Activated naive CD8-positive, alpha-beta T cell treated with anti-CD3 and anti-CD28 coated beads for 36 hours (primary cell): ENCODE results near the gene SOX13. TPM values are rescaled to one million over a fixed set of nuclear protein-coding genes. Genes with fewer than 3 reads are reported as not detected.

Experiments
- DNase-seq: peaks from one replicate; pipeline ENCODE4 v3.0.0; 2021
- H3K27ac Mint-ChIP-seq: one replicate; pipeline ENCODE4 v1.8.0; 2022; ENCODE audit warnings: mild to moderate bottlenecking, moderate library complexity, mixed read lengths
- H3K27me3 Mint-ChIP-seq: one replicate; pipeline ENCODE4 v1.8.0; 2022; ENCODE audit warnings: mild to moderate bottlenecking, mixed read lengths
- H3K36me3 Mint-ChIP-seq: one replicate; pipeline ENCODE4 v1.8.0; 2021; ENCODE audit warnings: mild to moderate bottlenecking, mixed read lengths
- H3K4me1 Mint-ChIP-seq: one replicate; pipeline ENCODE4 v1.8.0; 2021; ENCODE audit warnings: mixed read lengths
- H3K4me3 Mint-ChIP-seq: one replicate; pipeline ENCODE4 v1.8.0; 2022; ENCODE audit warnings: mild to moderate bottlenecking, moderate library complexity, mixed read lengths
- H3K9me3 Mint-ChIP-seq: one replicate; pipeline ENCODE4 v1.8.0; 2022; ENCODE audit warnings: mixed read lengths
- total RNA-seq, 2 experiments: library from RNA; stranded (reverse); gene quantifications; one replicate each; pipeline ENCODE4 v1.2.3, GENCODE V29; 2021

Gene SOX13
- total RNA-seq, 2 experiments from 2014 or later, result not detected

GRCh38 chr1:204153667-204154066 lies 80.8 kb downstream of the SOX13 start:
- H3K27me3 Mint-ChIP-seq, result peaks cover 5% of the 10 kb centered on the region
- H3K27ac Mint-ChIP-seq, result no peak overlapping the region
- no peaks in the 10 kb centered on the region for H3K36me3 Mint-ChIP-seq
- no peak overlapping the region for H3K4me3 Mint-ChIP-seq
- no peak for DNase-seq
- H3K9me3 Mint-ChIP-seq, result no peaks in the 10 kb centered on the region
- H3K4me1 Mint-ChIP-seq, result no peaks in the 10 kb centered on the region

- DNase-seq, result no peak
- Mint-ChIP-seq H3K27ac (no peak overlapping the region), H3K36me3 (no peaks in the 10 kb centered on the region), H3K27me3 (peaks cover 5% of the 10 kb centered on the region), H3K4me1 (no peaks in the 10 kb centered on the region), H3K4me3 (no peak overlapping the region), H3K9me3 (no peaks in the 10 kb centered on the region)
These were observed 81.8 kb downstream of the SOX13 start for GRCh38 chr1:204154568-204155255.

DNA sequence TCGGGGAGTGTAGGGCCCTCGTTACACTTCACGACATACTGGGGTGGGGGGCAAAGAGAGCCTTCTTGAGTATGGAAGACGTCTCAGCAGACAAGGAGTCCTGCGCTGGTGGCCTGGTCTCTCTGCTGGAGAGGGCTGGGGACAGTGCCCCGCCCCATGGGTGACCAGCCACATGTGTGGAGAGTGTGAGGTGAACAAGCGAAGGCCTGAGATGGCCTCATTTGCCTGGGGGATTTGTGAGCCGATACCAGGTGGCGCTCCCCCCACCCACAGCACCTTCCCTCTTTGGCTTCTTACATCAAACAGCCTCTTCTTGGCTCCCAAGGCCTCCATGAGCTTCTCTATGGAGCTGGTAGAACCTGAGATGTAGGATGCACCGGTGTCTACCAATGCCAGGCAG lies 83.0 kb downstream of the SOX13 start:
- Mint-ChIP-seq H3K4me1 (no peaks in the 10 kb centered on the region), H3K36me3 (no peaks in the 10 kb centered on the region), H3K27ac (no peak overlapping the region), H3K9me3 (no peaks in the 10 kb centered on the region), H3K27me3 (no peaks in the 10 kb centered on the region), H3K4me3 (no peak overlapping the region)
- DNase-seq, result no peak

- peaks cover 3% of the 10 kb centered on the region for H3K27me3 Mint-ChIP-seq
- H3K27ac Mint-ChIP-seq, result no peak overlapping the region
- peaks cover 2% of the 10 kb centered on the region for H3K4me1 Mint-ChIP-seq
- no peak for DNase-seq
- no peaks in the 10 kb centered on the region for H3K9me3 Mint-ChIP-seq
- H3K4me3 Mint-ChIP-seq, result no peak overlapping the region
- no peaks in the 10 kb centered on the region for H3K36me3 Mint-ChIP-seq
These were observed 85.0 kb downstream of the SOX13 start for GRCh38 chr1:204157962-204158361.

DNA sequence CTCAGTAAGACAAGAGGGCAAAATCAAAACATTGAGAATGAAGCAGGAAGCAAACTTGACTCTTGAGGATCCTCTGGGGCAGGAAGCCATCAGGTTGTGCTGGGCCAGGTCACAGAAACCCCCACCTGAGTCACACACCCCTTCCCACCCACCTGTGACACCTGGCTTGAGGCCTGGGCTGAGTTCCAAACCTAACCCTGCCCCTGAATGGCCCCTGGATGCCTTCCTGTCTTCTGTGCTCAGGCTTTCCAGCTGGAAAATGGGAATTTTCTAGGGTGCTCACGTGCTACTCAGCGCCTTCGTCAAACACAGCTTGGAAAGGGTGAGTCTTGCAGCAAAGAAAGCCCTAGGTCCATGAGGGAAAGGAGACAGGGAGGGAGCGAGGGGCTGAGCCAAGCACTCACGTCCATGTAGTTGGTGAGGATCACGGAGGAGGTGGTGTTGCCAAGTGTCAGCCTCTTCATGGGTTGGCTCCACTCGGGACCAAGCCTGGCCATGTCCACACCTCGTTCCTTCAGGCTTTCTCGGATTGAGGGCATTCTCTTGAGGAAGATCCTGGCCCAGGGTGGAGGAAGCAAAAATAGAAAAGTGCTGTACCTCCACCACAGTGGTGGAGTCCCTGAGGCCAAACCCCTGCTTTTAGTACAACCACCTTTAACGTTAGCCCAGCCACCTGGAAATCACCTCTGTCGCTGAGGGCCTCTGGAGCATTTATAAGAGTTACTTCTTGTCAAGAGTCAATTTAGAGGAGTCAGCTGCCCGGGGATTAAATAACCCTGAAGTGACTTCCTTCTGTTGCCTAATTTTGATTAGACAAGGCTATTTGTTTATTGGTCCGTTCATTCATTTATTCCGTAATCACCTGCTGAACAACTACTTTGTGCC lies 88.9 kb downstream of the SOX13 start:
- H3K4me3 Mint-ChIP-seq, result no peak overlapping the region
- no peaks in the 10 kb centered on the region for H3K36me3 Mint-ChIP-seq
- H3K9me3 Mint-ChIP-seq, result no peaks in the 10 kb centered on the region

DNA sequence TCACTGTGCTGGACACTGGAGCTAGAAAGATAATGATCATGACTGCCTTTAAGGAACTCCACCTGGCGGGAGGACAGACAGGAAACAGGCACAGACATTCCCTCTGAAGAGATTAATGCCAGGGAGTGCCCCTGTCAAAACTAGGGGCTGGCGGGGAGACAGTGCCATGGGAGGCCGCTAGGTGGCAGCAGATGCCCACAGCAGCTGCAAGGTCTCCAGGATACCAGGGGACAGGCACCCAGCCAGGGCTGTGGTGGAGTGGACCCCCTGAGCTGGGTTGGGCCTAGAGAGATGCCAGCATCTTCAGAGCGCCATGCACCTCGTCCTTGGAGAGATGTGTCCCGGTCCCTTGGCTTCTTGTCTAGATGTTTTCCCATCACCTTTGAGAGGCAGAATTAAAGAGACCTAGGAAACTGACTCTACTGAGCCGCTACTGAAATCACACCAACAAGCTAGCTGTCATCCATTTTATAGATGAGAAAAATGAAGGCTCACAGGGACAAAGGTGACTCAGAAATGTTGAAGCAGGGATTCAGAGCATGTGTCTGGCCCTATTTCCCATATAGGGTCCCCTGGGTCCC lies 89.7 kb downstream of the SOX13 start:
- peak; percentile 76 for DNase-seq
- no peak overlapping the region for H3K27ac Mint-ChIP-seq
- no peaks in the 10 kb centered on the region for H3K36me3 Mint-ChIP-seq
- no peak overlapping the region for H3K4me3 Mint-ChIP-seq
- H3K4me1 Mint-ChIP-seq, result peaks cover 2% of the 10 kb centered on the region
- peaks cover 3% of the 10 kb centered on the region for H3K9me3 Mint-ChIP-seq
- H3K27me3 Mint-ChIP-seq, result peaks cover 10% of the 10 kb centered on the region

More for the DNA sequence above, 88.9 kb downstream of the SOX13 start:
- Mint-ChIP-seq H3K27me3 (peaks cover 10% of the 10 kb centered on the region), H3K4me1 (peaks cover 2% of the 10 kb centered on the region), H3K27ac (no peak overlapping the region)
- DNase-seq, result no peak

DNA sequence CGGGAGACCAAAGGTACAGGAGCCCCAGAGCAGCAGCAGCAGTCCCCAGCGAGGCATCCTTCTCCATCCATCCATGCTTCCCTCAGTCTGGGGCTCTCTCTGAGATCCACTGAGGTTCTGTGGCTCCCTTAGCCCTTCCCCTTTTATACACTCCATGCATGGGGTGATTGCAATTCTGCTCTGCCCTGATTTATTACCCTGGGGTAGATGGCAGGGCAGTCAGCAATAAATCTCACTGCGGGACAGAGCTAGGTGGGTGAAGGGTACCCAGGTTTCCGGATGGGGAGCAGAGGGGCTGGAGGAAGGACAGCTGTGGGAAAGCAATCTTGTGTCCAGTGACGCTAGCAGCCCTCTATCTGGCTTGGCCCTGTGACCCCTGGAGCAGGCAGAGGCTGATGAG lies 93.3 kb downstream of the SOX13 start, which contains the start of gene REN:
Gene REN (minus strand): TSS at position 119 of the 400 bp plus-strand sequence. CDS start 44 bp downstream, at position 75.
- Mint-ChIP-seq H3K4me3 (no peak within 1 kb of the TSS), H3K27me3 (peaks cover 10% of the 10 kb centered on the region), H3K27ac (no peak within 1 kb of the TSS), H3K9me3 (peaks cover 20% of the 10 kb centered on the region), H3K4me1 (peaks cover 2% of the 10 kb centered on the region), H3K36me3 (no peaks in the 10 kb centered on the region)
- no peak for DNase-seq

- Mint-ChIP-seq H3K27me3 (peaks cover 7% of the 10 kb centered on the region), H3K9me3 (peaks cover 30% of the 10 kb centered on the region), H3K36me3 (no peaks in the 10 kb centered on the region), H3K4me3 (no peak overlapping the region), H3K27ac (no peak overlapping the region), H3K4me1 (no peaks in the 10 kb centered on the region)
- DNase-seq, result no peak
These were observed 94.8 kb downstream of the SOX13 start for GRCh38 chr1:204167730-204168129.

GRCh38 chr1:204169858-204170257 lies 96.9 kb downstream of the SOX13 start:
- no peak overlapping the region for H3K4me3 Mint-ChIP-seq
- no peaks in the 10 kb centered on the region for H3K4me1 Mint-ChIP-seq
- H3K9me3 Mint-ChIP-seq, result peaks cover 32% of the 10 kb centered on the region
- H3K36me3 Mint-ChIP-seq, result no peaks in the 10 kb centered on the region
- peaks cover 6% of the 10 kb centered on the region for H3K27me3 Mint-ChIP-seq
- no peak overlapping the region for H3K27ac Mint-ChIP-seq
- DNase-seq, result no peak

DNA sequence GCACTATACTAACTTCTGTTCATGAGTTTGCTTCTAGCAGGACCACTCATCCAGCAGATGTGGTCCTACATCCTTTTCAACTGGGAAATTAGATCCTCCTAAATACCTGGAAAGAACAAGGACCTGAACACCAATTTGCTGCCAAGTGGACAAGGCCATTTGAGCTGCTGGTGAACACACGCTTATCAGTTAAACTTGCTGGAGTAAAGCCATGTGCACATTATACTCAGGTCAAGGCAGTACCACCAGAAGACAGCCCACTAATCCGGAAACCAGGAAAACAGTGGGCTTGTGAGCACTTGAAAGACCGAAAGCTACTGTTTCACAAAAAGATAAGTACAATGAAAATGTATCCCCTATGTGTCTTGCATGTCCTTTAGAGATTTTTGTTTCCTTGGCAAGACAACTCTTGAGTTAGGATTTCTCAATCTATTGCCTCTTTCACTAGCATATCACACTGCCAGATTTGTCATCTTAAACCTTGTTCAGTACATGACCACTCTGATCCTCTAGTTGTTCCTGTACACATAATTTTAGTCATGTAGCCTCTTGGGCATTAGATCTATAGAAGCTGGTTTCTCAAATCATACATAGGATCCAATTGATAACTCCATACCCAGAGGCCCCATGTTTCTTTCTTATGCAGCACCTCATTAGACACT lies 97.7 kb downstream of the SOX13 start:
- Mint-ChIP-seq H3K4me3 (no peak overlapping the region), H3K36me3 (no peaks in the 10 kb centered on the region), H3K27me3 (no peaks in the 10 kb centered on the region), H3K27ac (no peak overlapping the region), H3K9me3 (peaks cover 32% of the 10 kb centered on the region), H3K4me1 (no peaks in the 10 kb centered on the region)
- DNase-seq, result no peak

GRCh38 chr1:204171751-204172178 lies 98.8 kb downstream of the SOX13 start:
- no peak overlapping the region for H3K27ac Mint-ChIP-seq

DNA sequence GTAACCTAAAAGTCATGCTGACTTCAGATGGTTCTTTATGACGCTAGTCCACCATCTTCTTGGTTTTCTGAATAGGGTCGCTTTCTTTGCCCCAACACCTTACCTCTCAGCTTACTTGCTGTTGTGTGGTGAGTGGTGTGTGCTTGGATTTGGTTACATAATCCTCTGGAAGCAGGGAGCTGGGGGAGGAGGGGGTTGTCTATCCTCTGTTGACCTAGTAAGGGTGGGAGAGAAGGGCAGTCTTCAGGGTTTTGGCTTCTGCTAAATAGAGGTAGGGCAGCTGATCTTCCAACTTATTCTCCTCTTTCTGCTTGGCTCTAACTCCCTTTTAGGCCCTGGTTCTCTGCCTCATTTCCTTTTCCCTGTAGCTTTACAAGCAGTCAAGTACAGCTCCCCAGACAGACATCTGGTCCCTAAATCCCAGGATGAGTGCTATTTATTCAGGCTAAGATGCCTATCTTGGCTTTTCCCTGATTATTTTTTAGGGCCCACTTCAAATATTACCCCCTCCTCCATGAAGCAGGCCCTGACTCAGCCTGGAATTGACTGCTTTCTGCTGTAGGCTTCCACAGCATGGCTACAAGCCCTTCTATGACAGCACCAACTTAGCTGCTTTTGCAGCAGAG lies 99.6 kb downstream of the SOX13 start:
- no peak for DNase-seq
- H3K27me3 Mint-ChIP-seq, result no peaks in the 10 kb centered on the region
- H3K9me3 Mint-ChIP-seq, result peaks cover 30% of the 10 kb centered on the region
- no peaks in the 10 kb centered on the region for H3K36me3 Mint-ChIP-seq
- no peaks in the 10 kb centered on the region for H3K4me1 Mint-ChIP-seq
- no peak overlapping the region for H3K4me3 Mint-ChIP-seq
- no peak overlapping the region for H3K27ac Mint-ChIP-seq

More at GRCh38 chr1:204171751-204172178, 98.8 kb downstream of the SOX13 start:
- Mint-ChIP-seq H3K36me3 (no peaks in the 10 kb centered on the region), H3K4me1 (no peaks in the 10 kb centered on the region), H3K4me3 (no peak overlapping the region), H3K9me3 (peaks cover 32% of the 10 kb centered on the region), H3K27me3 (no peaks in the 10 kb centered on the region)
- DNase-seq, result no peak

- Mint-ChIP-seq H3K36me3 (no peaks in the 10 kb centered on the region), H3K27ac (no peak overlapping the region), H3K4me3 (no peak overlapping the region), H3K27me3 (no peaks in the 10 kb centered on the region), H3K9me3 (peaks cover 21% of the 10 kb centered on the region), H3K4me1 (no peaks in the 10 kb centered on the region)
- DNase-seq, result no peak
These were observed 102.0 kb downstream of the SOX13 start for GRCh38 chr1:204174958-204175357.

DNA sequence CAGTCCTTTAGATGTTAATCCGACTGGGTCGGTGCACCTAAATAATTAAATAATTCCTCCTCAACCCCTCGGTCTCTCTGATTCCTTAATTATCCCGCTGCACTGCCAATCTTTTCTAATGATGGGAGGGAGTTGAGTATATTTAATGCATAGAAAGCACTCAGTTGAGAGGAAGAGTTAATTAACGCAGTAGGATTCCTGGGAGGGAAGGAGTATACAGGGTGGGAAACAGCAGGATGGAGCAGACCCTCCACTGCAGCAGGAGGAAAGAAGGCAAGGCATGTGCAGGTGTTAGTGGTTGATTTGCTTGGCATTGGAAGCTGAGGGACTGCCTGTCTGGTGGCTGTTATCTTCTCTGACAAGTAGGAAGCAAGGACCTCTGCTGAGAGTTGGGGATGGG lies 103.1 kb downstream of the SOX13 start:
- no peak for DNase-seq
- no peaks in the 10 kb centered on the region for H3K4me1 Mint-ChIP-seq
- H3K27me3 Mint-ChIP-seq, result no peaks in the 10 kb centered on the region
- H3K9me3 Mint-ChIP-seq, result peaks cover 13% of the 10 kb centered on the region
- no peak overlapping the region for H3K4me3 Mint-ChIP-seq
- H3K36me3 Mint-ChIP-seq, result no peaks in the 10 kb centered on the region
- no peak overlapping the region for H3K27ac Mint-ChIP-seq
